Measurements from ENCODE around the gene PNMA6E. TPM values are rescaled to one million over a fixed set of nuclear protein-coding genes. Genes with fewer than 3 reads are reported as not detected.

Gene PNMA6E
- polyA plus RNA-seq, 1 donor from 2014 or later: not detected

DNA sequence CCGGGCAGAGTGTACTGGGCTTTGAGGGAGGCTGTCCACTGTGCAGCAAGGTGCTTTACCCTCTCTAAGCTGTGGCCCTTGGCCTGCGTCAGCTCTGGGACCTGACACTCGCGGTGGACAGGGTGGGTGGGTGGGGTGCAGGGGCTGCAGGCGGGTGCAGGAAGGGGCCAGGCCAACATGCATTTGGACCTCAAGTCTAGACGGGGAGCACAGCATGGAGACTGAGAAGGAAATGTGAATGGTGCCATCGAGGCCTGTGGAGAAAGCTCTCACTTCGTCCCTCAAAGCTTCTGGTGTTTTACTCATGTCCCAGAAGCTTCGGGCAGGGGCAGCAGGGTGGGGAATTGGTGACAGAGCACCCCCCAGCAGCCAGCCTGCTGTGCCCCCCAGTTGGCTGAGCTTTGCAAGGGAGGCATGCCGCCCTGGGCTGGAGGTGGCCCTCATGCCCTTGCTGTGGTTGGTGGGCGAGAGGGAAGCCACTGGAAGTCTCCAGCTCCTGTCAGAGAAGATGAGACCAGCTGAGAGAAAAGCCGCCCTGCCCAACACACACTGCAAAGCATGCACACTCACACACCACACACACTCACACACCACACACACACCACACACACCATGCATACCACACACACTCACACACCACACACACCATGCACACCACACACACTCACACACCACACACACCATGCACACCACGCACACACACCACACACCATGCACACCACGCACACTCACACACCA is 12.3 kb downstream of the PNMA6E start:
- Histone ChIP-seq H3K4me3 (ENCODE audit: low read length) (no peak overlapping the region), H3K27me3 (ENCODE audit: insufficient read depth, low read depth, low read length) (no peaks in the 10 kb centered on the region), H4K20me1 (ENCODE audit: insufficient read depth) (no peaks in the 10 kb centered on the region), H3K4me2 (ENCODE audit: low read length) (no peak overlapping the region), H3K9me3 (ENCODE audit: low read length) (no peaks in the 10 kb centered on the region), H2AFZ (ENCODE audit: low read depth, low read length) (no peak overlapping the region), H3K9ac (ENCODE audit: low read length) (no peak overlapping the region), H3F3A (ENCODE audit: insufficient read depth, low read length, poor library complexity, severe bottlenecking) (no peaks in the 10 kb centered on the region), H3K36me3 (ENCODE audit: insufficient read depth, low read length) (no peaks in the 10 kb centered on the region), H3K27ac (ENCODE audit: low read length) (no peak overlapping the region), H3K79me2 (replicated peaks; ENCODE audit: insufficient read depth, low read length) (no peaks in the 10 kb centered on the region), H3K9me2 (ENCODE audit: insufficient read depth, low read length) (no peaks in the 10 kb centered on the region)
- TF ChIP-seq, protein P1, sequence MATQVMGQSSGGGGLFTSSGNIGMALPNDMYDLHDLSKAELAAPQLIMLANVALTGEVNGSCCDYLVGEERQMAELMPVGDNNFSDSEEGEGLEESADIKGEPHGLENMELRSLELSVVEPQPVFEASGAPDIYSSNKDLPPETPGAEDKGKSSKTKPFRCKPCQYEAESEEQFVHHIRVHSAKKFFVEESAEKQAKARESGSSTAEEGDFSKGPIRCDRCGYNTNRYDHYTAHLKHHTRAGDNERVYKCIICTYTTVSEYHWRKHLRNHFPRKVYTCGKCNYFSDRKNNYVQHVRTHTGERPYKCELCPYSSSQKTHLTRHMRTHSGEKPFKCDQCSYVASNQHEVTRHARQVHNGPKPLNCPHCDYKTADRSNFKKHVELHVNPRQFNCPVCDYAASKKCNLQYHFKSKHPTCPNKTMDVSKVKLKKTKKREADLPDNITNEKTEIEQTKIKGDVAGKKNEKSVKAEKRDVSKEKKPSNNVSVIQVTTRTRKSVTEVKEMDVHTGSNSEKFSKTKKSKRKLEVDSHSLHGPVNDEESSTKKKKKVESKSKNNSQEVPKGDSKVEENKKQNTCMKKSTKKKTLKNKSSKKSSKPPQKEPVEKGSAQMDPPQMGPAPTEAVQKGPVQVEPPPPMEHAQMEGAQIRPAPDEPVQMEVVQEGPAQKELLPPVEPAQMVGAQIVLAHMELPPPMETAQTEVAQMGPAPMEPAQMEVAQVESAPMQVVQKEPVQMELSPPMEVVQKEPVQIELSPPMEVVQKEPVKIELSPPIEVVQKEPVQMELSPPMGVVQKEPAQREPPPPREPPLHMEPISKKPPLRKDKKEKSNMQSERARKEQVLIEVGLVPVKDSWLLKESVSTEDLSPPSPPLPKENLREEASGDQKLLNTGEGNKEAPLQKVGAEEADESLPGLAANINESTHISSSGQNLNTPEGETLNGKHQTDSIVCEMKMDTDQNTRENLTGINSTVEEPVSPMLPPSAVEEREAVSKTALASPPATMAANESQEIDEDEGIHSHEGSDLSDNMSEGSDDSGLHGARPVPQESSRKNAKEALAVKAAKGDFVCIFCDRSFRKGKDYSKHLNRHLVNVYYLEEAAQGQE (IDR thresholded peaks at IDR 0.05; ENCODE audit: borderline replicate concordance): no peak
- TF ChIP-seq RAD21 (conservative IDR thresholded peaks at IDR 0.05): no peak
- TF ChIP-seq SMC3 (conservative IDR thresholded peaks at IDR 0.05; ENCODE audit: poor library complexity): no peak
- TF ChIP-seq EP300 (conservative IDR thresholded peaks at IDR 0.05; ENCODE audit: poor library complexity, severe bottlenecking): no peak
- TF ChIP-seq MXI1 (conservative IDR thresholded peaks at IDR 0.05; ENCODE audit: poor library complexity, severe bottlenecking): no peak
- no peak for TF ChIP-seq TAF1 (IDR thresholded peaks at IDR 0.05; ENCODE audit: low read depth)
- TF ChIP-seq EZH2 (IDR thresholded peaks at IDR 0.05; ENCODE audit: borderline replicate concordance, insufficient read depth, low read length, poor library complexity, severe bottlenecking): no peak
- no peak for TF ChIP-seq POLR2AphosphoS5 (IDR thresholded peaks at IDR 0.05)
- TF ChIP-seq, protein P2, sequence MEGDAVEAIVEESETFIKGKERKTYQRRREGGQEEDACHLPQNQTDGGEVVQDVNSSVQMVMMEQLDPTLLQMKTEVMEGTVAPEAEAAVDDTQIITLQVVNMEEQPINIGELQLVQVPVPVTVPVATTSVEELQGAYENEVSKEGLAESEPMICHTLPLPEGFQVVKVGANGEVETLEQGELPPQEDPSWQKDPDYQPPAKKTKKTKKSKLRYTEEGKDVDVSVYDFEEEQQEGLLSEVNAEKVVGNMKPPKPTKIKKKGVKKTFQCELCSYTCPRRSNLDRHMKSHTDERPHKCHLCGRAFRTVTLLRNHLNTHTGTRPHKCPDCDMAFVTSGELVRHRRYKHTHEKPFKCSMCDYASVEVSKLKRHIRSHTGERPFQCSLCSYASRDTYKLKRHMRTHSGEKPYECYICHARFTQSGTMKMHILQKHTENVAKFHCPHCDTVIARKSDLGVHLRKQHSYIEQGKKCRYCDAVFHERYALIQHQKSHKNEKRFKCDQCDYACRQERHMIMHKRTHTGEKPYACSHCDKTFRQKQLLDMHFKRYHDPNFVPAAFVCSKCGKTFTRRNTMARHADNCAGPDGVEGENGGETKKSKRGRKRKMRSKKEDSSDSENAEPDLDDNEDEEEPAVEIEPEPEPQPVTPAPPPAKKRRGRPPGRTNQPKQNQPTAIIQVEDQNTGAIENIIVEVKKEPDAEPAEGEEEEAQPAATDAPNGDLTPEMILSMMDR (IDR thresholded peaks at IDR 0.05; ENCODE audit: poor library complexity, severe bottlenecking): no peak

DNA sequence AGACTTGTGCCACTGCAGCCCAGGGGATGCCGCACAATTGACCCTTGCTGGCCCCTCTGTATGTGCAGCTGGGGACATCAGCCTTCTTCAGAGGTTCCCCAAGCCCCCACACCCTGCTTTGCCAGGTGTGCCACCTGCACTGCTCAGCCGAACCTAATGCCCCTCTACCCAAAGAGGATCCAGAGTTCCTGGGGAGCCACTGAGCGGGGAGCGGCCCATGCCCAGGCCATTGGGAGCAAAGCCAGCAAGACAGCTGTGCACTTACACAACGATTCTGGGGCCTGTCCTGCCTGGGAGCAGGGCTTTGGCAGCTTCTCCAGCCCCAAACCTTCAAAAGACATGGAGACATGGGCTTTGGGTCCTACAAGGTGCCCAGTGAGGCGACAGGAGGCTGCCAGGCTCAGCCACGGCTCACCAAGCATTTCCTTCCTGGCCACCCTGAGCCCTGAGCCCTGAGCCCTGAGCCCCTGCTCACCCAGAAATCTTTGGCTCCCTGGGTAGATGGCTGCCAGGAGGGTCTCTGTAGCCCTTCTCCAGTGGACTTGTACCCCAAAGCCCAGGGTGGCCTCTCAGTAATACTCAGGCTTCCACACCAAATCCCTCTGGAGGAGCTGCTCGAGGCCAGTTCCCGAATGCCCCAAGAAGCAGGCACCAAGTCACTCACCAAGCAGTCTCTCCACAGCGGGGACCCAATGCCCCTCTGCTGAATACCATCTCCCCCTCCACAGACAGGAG is 13.0 kb downstream of the PNMA6E start:
- Histone ChIP-seq H3K79me2 (replicated peaks; ENCODE audit: insufficient read depth, low read length) (no peaks in the 10 kb centered on the region), H2AFZ (ENCODE audit: low read depth, low read length) (no peak overlapping the region), H4K20me1 (ENCODE audit: insufficient read depth) (no peaks in the 10 kb centered on the region), H3K9me3 (ENCODE audit: low read length) (no peaks in the 10 kb centered on the region), H3K4me3 (ENCODE audit: low read length) (no peak overlapping the region), H3K9me2 (ENCODE audit: insufficient read depth, low read length) (no peaks in the 10 kb centered on the region), H3K9ac (ENCODE audit: low read length) (no peak overlapping the region), H3K27me3 (ENCODE audit: insufficient read depth, low read depth, low read length) (no peaks in the 10 kb centered on the region), H3F3A (ENCODE audit: insufficient read depth, low read length, poor library complexity, severe bottlenecking) (no peaks in the 10 kb centered on the region), H3K4me2 (ENCODE audit: low read length) (no peak overlapping the region), H3K36me3 (ENCODE audit: insufficient read depth, low read length) (no peaks in the 10 kb centered on the region), H3K27ac (ENCODE audit: low read length) (no peak overlapping the region)
- TF ChIP-seq EZH2 (IDR thresholded peaks at IDR 0.05; ENCODE audit: borderline replicate concordance, insufficient read depth, low read length, poor library complexity, severe bottlenecking) (no peak), TAF1 (IDR thresholded peaks at IDR 0.05; ENCODE audit: low read depth) (no peak), SMC3 (conservative IDR thresholded peaks at IDR 0.05; ENCODE audit: poor library complexity) (no peak), POLR2AphosphoS5 (IDR thresholded peaks at IDR 0.05) (no peak), EP300 (conservative IDR thresholded peaks at IDR 0.05; ENCODE audit: poor library complexity, severe bottlenecking) (no peak), MXI1 (conservative IDR thresholded peaks at IDR 0.05; ENCODE audit: poor library complexity, severe bottlenecking) (no peak), RAD21 (conservative IDR thresholded peaks at IDR 0.05) (no peak)
- TF ChIP-seq, protein P1 (IDR thresholded peaks at IDR 0.05; ENCODE audit: borderline replicate concordance): no peak
- TF ChIP-seq, protein P2 (IDR thresholded peaks at IDR 0.05; ENCODE audit: poor library complexity, severe bottlenecking): no peak
